SHP77 treated with DMSO at 0.1 percent for 48 hours (cell line): ENCODE data around the gene CYLD.

Experiments used
- DNase-seq: peaks from one replicate; lab custom pipeline; 2025; lab: John Stamatoyannopoulos, UW

The CYLD gene

DNA sequence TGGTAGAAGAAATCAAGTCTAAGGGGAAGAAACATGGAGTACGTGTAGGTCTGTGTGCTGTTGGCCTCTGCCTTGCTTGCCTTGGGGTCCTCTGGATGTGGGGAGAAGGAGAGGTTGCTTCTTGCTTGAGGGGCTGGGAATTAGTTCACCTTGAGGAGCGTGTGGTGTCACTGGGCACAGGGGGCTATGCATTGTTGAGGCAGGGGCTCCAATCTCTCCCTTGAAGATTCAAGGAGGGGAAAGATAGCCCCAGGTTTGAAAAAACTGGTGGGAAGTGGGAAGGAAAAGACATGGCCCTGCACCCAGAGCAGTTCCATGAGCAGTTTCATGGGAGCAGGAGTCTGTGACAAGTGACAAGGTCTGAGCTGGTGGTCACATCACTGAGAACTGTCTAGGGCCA is 103.4 kb downstream of the CYLD start:
- DNase-seq, result no peak

DNA sequence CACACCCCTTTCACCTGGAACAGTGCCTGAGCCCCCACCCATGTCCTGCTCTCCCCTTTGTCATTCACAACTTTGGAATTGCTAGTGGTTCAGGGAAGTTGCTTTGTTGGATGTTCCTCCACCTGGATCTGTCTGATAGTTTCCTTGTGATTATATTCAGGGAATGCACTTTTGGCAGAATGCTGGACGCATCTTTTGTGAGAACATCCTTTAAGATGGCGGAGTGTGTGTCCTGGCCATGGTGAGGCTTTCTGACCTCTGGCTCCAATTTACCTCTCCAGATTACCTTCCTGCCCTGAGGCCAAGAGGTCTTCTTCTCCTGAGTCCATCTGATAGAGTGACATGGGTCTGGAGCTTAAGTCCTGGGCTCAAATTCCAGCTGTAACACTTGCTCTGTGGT is 104.6 kb downstream of the CYLD start:
- no peak for DNase-seq

DNA sequence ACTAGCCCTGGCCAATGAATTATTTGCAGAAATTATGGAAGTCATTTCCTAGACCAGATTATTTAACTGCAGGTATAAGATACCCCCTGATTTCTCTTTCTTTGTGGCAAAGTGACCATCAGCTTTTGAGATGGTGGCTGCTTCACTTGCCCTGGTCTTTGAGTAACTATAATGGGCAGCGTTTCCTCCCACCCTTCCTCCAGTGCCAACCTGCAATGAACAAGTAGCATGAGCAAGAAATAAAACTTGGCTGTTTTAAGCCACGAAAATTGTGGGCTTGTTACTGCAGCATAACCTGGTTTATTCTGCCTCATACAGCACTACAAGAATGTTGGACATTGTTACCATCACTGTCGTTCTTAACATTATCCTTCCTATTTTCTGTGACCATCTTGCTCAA is 105.3 kb downstream of the CYLD start:
- DNase-seq, result no peak

DNA sequence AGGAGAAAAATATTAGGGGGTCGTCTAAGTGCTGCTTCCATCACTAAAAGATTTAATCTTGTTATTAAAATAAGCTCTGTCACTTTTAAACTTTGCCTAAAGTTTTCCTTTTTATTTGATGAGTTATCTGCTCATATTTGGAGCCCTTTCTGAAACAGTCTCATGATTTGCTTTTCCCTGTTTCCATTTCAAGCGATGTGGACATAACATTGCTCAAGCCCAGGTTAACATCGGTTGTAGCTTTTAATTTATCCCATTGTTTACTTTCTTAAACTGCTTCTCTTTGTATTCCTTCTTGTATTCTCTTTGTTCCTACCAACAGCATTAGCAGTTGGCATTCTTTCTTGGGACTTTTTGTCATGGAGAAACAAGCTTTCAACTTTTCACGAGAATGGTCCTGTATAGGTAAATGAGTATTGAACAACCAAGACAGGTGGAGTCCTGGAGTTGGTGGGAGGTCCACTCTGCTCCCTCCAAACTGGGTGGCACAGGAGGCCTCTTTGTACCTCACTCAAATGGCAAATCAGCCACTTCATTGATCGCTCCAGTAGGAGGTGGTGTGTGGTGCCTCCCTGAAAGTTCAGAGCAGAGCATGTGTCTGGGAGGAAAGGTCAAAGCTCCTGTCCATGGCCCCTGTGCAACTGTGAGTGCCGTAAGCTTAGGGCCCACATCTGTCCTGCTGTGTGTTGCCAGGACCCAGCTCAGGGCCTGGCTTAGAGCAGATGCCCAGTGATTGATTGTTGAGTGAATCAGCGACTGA is 107.0 kb downstream of the CYLD start:
- DNase-seq, result no peak
